ENCODE results near the gene CSRP1. TPM values are rescaled to one million over a fixed set of nuclear protein-coding genes. Genes with fewer than 3 reads are reported as not detected.

CSRP1 gene
- polyA plus RNA-seq, 3 donors, result 96.0 to 310 (median 278) TPM

- 1% methylated on average over 53 to 76 of the region's 76 CpGs for WGBS, 3 donors
- peak within 1 kb of the TSS; percentile 59 for H3K27ac ChIP-seq (ENCODE audit: low read depth, low read length)
Observed at GRCh38 chr1:201468844-201469644, 37.9 kb downstream of the CSRP1 start, which contains the start of gene PHLDA3. Gene PHLDA3 (minus strand): TSS chr1:201469188. CDS start chr1:201468786, 402 bp downstream.

- WGBS, 3 donors, result 3 to 4% (median 3%) methylated on average over 43 to 44 of the region's 44 CpGs
Observed at GRCh38 chr1:201468501-201468843, 38.5 kb downstream of the CSRP1 start.

GRCh38 chr1:201466492-201466891, 40.4 kb downstream of the CSRP1 start:
- H3K27ac ChIP-seq (ENCODE audit: low read depth, low read length), result no peak overlapping the region
- 53 to 92% (median 78%) methylated on average over 3 of the region's 3 CpGs for WGBS, 3 donors

More at GRCh38 chr1:201468501-201468843, 38.5 kb downstream of the CSRP1 start:
- H3K27ac ChIP-seq (ENCODE audit: low read depth, low read length), result peak overlapping the region; percentile 4

- WGBS, 3 donors, result 80 to 90% (median 87%) methylated on average over 9 of the region's 9 CpGs
- H3K27ac ChIP-seq (ENCODE audit: low read depth, low read length), result no peak overlapping the region
Observed at GRCh38 chr1:201465698-201466290, 41.1 kb downstream of the CSRP1 start.

GRCh38 chr1:201463071-201463552, 43.8 kb downstream of the CSRP1 start:
- WGBS, 3 donors, result 80 to 87% (median 82%) methylated on average over 7 of the region's 7 CpGs
- no peak overlapping the region for H3K27ac ChIP-seq (ENCODE audit: low read depth, low read length)

- H3K27ac ChIP-seq (ENCODE audit: low read depth, low read length), result no peak overlapping the region
- 55 to 87% (median 73%) methylated on average over 13 of the region's 13 CpGs for WGBS, 3 donors
Observed at GRCh38 chr1:201461645-201462441, 45.1 kb downstream of the CSRP1 start.

- H3K27ac ChIP-seq (ENCODE audit: low read depth, low read length), result no peak overlapping the region
- 70 to 87% (median 86%) methylated on average over 8 of the region's 8 CpGs for WGBS, 3 donors
Observed at GRCh38 chr1:201460814-201461644, 45.9 kb downstream of the CSRP1 start.

GRCh38 chr1:201459775-201460174, 47.1 kb downstream of the CSRP1 start:
- no peak overlapping the region for H3K27ac ChIP-seq (ENCODE audit: low read depth, low read length)
- 91 to 96% (median 94%) methylated on average over 5 of the region's 5 CpGs for WGBS, 3 donors

- H3K27ac ChIP-seq (ENCODE audit: low read depth, low read length), result no peak overlapping the region
Observed at GRCh38 chr1:201459052-201459451, 47.9 kb downstream of the CSRP1 start.

GRCh38 chr1:201457508-201457960, 49.4 kb downstream of the CSRP1 start:
- WGBS, 3 donors, result 54 to 78% (median 60%) methylated on average over 4 of the region's 4 CpGs
- H3K27ac ChIP-seq (ENCODE audit: low read depth, low read length), result no peak overlapping the region

More at GRCh38 chr1:201459052-201459451, 47.9 kb downstream of the CSRP1 start:
- WGBS, 3 donors, result 89 to 94% (median 93%) methylated on average over 3 of the region's 3 CpGs

- peak overlapping the region; percentile 31 for H3K27ac ChIP-seq (ENCODE audit: low read depth, low read length)
- 44 to 76% (median 52%) methylated on average over 11 of the region's 11 CpGs for WGBS, 3 donors
Observed at GRCh38 chr1:201456499-201457309, 50.2 kb downstream of the CSRP1 start.

GRCh38 chr1:201455098-201455497, 51.8 kb downstream of the CSRP1 start:
- WGBS, 3 donors, result 63 to 88% (median 78%) methylated on average over 6 of the region's 6 CpGs
- H3K27ac ChIP-seq (ENCODE audit: low read depth, low read length), result no peak overlapping the region

GRCh38 chr1:201454608-201455007, 52.3 kb downstream of the CSRP1 start:
- H3K27ac ChIP-seq (ENCODE audit: low read depth, low read length), result no peak overlapping the region
- 71 to 86% (median 84%) methylated on average over 4 of the region's 4 CpGs for WGBS, 3 donors

- no peak overlapping the region for H3K27ac ChIP-seq (ENCODE audit: low read depth, low read length)
- 57 to 74% (median 69%) methylated on average over 4 of the region's 4 CpGs for WGBS, 3 donors
Observed at GRCh38 chr1:201452866-201453265, 54.1 kb downstream of the CSRP1 start.

- no peak overlapping the region for H3K27ac ChIP-seq (ENCODE audit: low read depth, low read length)
- WGBS, 3 donors, result 19 to 30% (median 20%) methylated on average over 12 of the region's 12 CpGs
Observed at GRCh38 chr1:201450721-201451291, 56.1 kb downstream of the CSRP1 start.

- WGBS, 3 donors, result 65 to 78% (median 65%) methylated on average over 5 of the region's 5 CpGs
- H3K27ac ChIP-seq (ENCODE audit: low read depth, low read length), result no peak overlapping the region
Observed at GRCh38 chr1:201448990-201449389, 57.9 kb downstream of the CSRP1 start.
